LoVo (cell line): ENCODE measurements around the gene USP37.
A peak's percentile ranks its signal among the peaks of the same experiment; 100 is the strongest.

Experiments used
- DNase-seq: peaks from one replicate; pipeline ENCODE4 v3.0.0-alpha.2; 2016; ENCODE audit warnings: low spot score

USP37 gene

DNA sequence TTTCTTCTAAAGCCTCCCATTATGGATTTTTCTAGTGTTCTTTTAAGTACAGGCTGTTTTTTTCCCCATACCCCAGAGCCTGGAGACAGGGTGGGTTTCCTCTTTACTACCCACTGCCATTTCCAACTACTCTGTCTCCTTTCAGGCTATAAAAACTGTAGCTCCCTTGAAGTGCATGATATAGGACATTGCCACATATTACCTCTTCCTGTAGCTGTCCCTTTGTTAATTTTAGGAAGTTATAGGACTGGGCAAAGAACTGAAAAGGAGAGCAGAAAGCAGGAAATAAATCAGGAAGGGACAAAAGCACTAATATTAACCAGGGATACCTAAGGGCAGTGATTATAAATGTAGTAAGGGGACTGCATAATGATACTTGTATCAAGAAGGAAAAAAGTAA lies 95.2 kb downstream of the USP37 start:
- DNase-seq = no peak

- no peak for DNase-seq
These were observed 96.2 kb downstream of the USP37 start for GRCh38 chr2:218471982-218472381.

GRCh38 chr2:218471036-218471435 lies 97.1 kb downstream of the USP37 start:
- DNase-seq = no peak

- no peak for DNase-seq
These were observed 97.7 kb downstream of the USP37 start for GRCh38 chr2:218470448-218470847.

GRCh38 chr2:218465987-218466633 lies 102.0 kb downstream of the USP37 start:
- DNase-seq = peak; percentile 12

DNA sequence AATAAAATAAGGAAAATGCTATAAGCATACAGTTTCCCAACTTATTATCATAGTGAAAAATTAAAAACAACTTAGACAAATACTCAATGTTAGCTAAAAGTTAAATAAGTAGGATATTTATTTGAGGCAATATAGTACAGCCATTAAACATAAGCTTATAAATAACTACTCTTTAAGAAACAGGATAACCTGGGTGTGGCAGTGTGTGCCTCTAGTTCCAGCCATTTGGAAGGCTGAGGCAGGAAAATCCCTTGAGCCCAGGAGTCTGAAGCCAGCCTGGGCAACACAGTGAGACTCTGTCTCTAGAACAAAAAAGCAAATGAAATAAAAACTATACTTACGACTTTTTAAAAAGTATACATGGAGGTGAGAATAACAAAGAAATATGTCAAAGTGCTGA lies 109.6 kb downstream of the USP37 start:
- DNase-seq = no peak

DNA sequence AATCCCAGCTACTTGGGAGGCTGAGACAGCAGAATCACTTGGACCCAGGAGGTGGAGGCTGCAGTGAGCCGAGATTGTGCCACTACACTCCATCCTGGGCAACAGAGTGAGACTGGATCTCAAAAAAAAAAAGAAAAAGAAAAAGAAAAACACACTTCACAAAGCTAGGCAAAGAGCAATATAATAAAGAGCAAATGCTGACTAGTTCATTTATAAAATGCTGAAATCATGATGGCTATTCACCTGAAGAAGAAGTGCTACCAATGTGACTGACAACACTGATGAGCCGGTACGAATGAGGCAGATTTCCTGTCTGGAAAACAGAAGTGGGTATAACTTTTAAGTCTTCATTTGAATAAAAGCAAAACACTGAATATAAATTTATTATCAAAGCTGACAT lies 111.3 kb downstream of the USP37 start:
- DNase-seq = no peak

- DNase-seq = no peak
These were observed 116.1 kb downstream of the USP37 start for GRCh38 chr2:218452079-218452478.

GRCh38 chr2:218448934-218449333 lies 119.2 kb downstream of the USP37 start:
- DNase-seq = peak; percentile 85

- no peak for DNase-seq
These were observed 121.1 kb downstream of the USP37 start for GRCh38 chr2:218447072-218447471.

DNA sequence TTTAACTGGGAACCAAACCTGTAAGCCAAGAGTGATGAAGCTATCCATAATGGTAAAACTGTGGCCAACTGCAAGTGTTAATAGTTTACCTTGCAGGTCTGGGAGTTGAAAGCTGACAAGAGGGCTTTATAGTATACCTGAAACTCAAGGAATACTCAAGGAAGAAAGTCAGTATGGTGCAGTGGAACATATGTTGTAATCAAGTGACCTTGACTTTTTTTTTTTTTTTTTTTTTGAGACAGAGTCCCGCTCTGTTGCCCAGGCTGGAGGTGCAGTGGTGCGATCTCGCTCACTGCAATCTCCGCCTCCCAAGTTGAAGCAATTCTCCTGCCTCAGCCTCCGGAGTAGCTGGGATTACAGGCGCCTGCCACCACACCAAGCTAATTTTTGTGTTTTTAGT lies 121.6 kb downstream of the USP37 start:
- DNase-seq = no peak

DNA sequence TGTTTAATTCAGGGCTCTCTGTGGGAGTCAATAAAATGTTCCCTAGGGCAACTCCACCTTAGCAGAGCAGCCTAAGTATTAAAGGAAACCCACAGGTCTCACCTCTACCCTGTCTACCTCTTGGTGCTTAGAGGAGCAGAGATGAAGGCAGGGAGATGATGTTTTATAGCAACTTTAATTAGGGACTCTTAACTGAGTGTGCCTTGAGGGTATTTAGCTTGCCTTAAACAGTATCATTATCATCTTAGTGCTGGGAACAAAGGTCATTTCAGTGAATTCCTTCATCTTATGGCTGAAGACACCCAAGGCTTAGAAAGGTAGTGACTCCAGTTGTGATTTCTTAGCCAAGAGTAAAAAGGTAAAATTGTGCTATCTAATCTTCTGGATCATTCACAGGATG lies 122.5 kb downstream of the USP37 start:
- DNase-seq = peak; percentile 65

GRCh38 chr2:218444692-218445357 lies 123.3 kb downstream of the USP37 start:
- peak; percentile 65 for DNase-seq

DNA sequence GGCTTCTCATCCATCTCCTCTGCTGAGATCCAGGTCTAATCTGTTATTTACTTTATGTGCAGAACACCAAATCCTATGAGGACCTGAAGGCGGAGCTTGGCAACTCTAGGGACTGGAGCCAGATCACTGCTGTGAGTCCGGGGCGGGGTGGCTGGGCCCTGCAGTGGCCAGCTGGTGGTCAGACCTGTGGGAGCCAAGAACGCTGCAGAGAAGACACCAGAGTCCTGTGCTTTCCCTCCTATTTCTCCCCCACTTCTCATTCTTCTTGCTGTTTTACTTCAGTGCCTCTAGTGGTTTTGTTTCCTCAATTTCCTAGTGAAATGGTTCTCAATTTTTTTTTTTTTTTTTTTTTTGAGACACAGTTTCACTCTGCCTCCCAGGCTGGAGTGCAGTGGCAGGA lies 129.6 kb downstream of the USP37 start:
- no peak for DNase-seq

GRCh38 chr2:218437969-218438368 lies 130.2 kb downstream of the USP37 start:
- DNase-seq = no peak

GRCh38 chr2:218436992-218437391 lies 131.2 kb downstream of the USP37 start:
- DNase-seq = no peak

DNA sequence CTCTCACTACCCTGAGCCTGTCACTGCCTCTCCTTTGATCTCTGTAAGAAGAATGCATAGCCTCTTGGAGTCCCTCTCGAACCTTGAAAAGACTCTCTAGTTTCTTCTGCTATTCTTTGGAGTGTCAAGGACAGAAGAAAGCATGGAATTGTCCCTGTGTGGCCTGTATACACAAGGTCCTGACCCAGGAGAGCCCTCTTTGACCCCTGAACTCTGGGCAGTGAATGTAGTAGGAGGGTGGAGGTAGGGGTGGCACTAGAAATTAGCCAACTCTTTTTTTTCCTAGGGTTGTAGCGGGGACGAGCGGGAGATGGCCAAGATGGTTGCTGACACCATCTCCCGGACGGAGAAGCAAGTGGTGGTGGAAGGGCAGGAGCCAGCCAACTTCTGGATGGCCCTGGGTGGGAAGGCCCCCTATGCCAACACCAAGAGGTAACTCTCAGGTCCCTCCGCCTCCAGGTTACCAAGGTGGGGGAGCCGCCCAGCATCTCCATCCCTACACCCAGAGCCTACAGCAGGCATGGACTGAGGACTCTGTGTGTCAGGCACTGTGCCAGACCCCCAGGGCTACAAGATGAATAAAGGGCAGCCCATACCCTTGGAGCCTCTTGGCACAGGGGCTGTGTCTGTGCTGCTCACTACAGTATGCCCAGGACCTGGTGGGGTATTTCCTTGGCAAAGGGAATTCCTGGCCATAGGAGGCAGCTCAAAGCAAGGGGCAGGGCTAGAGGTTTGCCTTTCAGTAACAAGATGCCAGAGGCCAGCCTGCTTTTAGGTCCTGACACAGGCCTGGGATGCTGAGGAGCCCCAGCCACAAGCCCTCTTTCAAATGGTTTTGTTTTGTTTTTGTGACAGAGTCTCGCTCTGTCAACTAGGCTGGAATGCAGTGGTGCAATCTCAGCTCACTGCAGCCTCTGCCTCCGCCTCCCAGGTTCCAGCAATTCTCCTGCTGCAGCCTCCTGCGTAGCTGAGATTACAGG lies 132.9 kb downstream of the USP37 start:
- no peak for DNase-seq

- no peak for DNase-seq
These were observed 133.7 kb downstream of the USP37 start for GRCh38 chr2:218434456-218434855.

- DNase-seq = no peak
These were observed 135.3 kb downstream of the USP37 start for GRCh38 chr2:218432676-218433365.

GRCh38 chr2:218431878-218432277 lies 136.3 kb downstream of the USP37 start:
- DNase-seq = no peak

DNA sequence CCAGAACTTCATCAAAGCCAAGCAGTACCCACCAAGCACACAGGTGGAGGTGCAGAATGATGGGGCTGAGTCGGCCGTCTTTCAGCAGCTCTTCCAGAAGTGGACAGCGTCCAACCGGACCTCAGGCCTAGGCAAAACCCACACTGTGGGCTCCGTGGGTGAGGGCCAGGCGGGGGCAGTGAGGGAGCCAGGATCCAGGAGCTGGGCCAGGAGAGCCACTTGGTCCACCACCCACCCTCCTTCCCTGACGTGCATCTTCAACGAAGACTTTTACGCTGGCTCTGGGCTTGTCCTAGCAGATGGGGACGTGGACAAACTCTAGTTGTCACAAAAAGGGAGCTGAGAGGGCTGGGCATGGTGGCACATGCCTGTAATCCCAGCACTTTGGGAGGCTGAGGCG lies 137.4 kb downstream of the USP37 start:
- DNase-seq = no peak
